ENCODE measurements around the gene ORAI2.
"Not testable (repeated sequence)": the region's sequence is repeated elsewhere in the genome, so short reads cannot be mapped to it uniquely, and the experiment has no call there.

DNA sequence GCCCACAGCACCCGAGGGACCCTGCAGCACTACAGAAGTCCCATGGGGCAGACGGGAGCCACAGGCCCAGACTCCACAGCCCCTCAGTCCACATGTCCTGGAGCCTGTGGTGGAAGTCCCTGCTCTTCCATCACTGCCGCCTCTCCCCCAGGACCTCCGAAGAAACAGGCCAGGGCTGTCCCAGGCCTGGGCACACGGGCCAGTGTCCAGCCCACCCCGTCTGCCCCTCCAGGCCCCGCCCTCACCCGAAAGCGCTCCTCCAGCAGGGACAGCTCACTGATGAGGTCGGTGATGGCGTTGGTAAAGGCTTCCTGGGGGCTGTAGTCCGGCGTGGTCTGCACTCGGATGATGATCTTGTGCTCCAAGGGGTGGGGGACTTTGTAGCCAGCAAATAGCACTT, 40.7 kb downstream of the ORAI2 start:
- TF ChIP-seq POLR2A (IDR thresholded peaks at IDR 0.05), result not testable (repeated sequence)
- TF ChIP-seq, protein P1, sequence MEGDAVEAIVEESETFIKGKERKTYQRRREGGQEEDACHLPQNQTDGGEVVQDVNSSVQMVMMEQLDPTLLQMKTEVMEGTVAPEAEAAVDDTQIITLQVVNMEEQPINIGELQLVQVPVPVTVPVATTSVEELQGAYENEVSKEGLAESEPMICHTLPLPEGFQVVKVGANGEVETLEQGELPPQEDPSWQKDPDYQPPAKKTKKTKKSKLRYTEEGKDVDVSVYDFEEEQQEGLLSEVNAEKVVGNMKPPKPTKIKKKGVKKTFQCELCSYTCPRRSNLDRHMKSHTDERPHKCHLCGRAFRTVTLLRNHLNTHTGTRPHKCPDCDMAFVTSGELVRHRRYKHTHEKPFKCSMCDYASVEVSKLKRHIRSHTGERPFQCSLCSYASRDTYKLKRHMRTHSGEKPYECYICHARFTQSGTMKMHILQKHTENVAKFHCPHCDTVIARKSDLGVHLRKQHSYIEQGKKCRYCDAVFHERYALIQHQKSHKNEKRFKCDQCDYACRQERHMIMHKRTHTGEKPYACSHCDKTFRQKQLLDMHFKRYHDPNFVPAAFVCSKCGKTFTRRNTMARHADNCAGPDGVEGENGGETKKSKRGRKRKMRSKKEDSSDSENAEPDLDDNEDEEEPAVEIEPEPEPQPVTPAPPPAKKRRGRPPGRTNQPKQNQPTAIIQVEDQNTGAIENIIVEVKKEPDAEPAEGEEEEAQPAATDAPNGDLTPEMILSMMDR (IDR thresholded peaks at IDR 0.05), result not testable (repeated sequence)

All from lower leg skin (tissue), 3 donors.